HEK293 (cell line): Measurements from ENCODE around the gene CAMK2N1.

ENCODE experiments used
- CTCF ChIA-PET: fragments of 350-600 bp; formaldehyde crosslinking; extraction: SDS; loops from one replicate; lab custom pipeline; 2021; ENCODE audit warnings: antibody characterized with exemption; lab: Yijun Ruan, JAX
- POLR2A ChIA-PET: fragments of 300-600 bp; formaldehyde crosslinking; extraction: SDS; loops from one replicate; lab custom pipeline; 2020; ENCODE audit warnings: antibody characterized with exemption, inconsistent platforms; lab: Yijun Ruan, JAX
- H3K27ac ChIP-seq: fragments of 200-500 bp; sonication (Bioruptor generic); 2 replicates; pipeline ENCODE4 v1.5.1; 2014; ENCODE audit warnings: low read depth, low read length, control low read depth, inconsistent platforms; ENCODE audit errors: extremely low read depth
- H3K36me3 ChIP-seq, 2 experiments: fragments of 200-500 bp in 1 of 2; sonication (Bioruptor generic) in 1 of 2; 1 replicate in 1 of 2; 2 replicates in 1 of 2; pipeline ENCODE4 v1.5.1; 2014 to 2017; ENCODE audit warnings: inconsistent platforms in 2 of 2, low read length in 2 of 2; ENCODE audit not compliant: control insufficient read depth in 2 of 2, insufficient read depth in 1 of 2
- H3K4me1 ChIP-seq: fragments of 200-500 bp; sonication (Bioruptor generic); 2 replicates; pipeline ENCODE4 v1.5.1; 2014; ENCODE audit warnings: mild to moderate bottlenecking, low read length, inconsistent platforms; ENCODE audit not compliant: control insufficient read depth, insufficient read depth
- H3K4me3 ChIP-seq: 2 replicates; pipeline ENCODE4 v1.5.1; 2011; ENCODE audit warnings: low read depth, mild to moderate bottlenecking, control low read depth, low read length, moderate library complexity
- H3K9me3 ChIP-seq: fragments of 200-500 bp; sonication (Bioruptor generic); 2 replicates; pipeline ENCODE4 v1.5.1; 2014; ENCODE audit warnings: low read depth, low read length, inconsistent platforms; ENCODE audit not compliant: control insufficient read depth, insufficient read depth
- GLIS2 ChIP-seq: fragments of 450-650 bp; formaldehyde crosslinking; IDR thresholded peaks from 2 replicates; pipeline ENCODE4 v1.5.1; 2016; ENCODE audit warnings: missing biosample characterization, missing genetic modification characterization
- KLF7 ChIP-seq: fragments of 450-650 bp; formaldehyde crosslinking; IDR thresholded peaks from 2 replicates; pipeline ENCODE4 v1.5.1; 2016; ENCODE audit warnings: missing biosample characterization, missing genetic modification characterization, borderline replicate concordance
- PATZ1 ChIP-seq: fragments of 450-650 bp; formaldehyde crosslinking; IDR thresholded peaks from 2 replicates; pipeline ENCODE4 v1.5.1; 2016; ENCODE audit warnings: missing biosample characterization, missing genetic modification characterization
- PRDM10 ChIP-seq: fragments of 450-650 bp; formaldehyde crosslinking; IDR thresholded peaks from 2 replicates; pipeline ENCODE4 v1.5.1; 2016; ENCODE audit warnings: missing biosample characterization, missing genetic modification characterization
- ZBTB10 ChIP-seq: fragments of 450-650 bp; formaldehyde crosslinking; IDR thresholded peaks from 2 replicates; pipeline ENCODE4 v1.5.1; 2016; ENCODE audit warnings: missing biosample characterization, missing genetic modification characterization
- ZBTB26 ChIP-seq: fragments of 450-650 bp; formaldehyde crosslinking; optimal IDR thresholded peaks from 2 replicates; pipeline ENCODE3; 2016; ENCODE audit warnings: missing biosample characterization, mild to moderate bottlenecking, missing genetic modification characterization
- ZIC2 ChIP-seq: fragments of 450-650 bp; formaldehyde crosslinking; IDR thresholded peaks from 2 replicates; pipeline ENCODE4 v1.5.1; 2016; ENCODE audit warnings: missing biosample characterization, missing genetic modification characterization
- ZNF121 ChIP-seq: fragments of 450-650 bp; formaldehyde crosslinking; IDR thresholded peaks from 2 replicates; pipeline ENCODE4 v1.5.1; 2016; ENCODE audit warnings: missing biosample characterization, missing genetic modification characterization
- ZNF561 ChIP-seq: fragments of 450-650 bp; IDR thresholded peaks from 2 replicates; pipeline ENCODE4 v1.5.1; 2018; ENCODE audit warnings: missing biosample characterization, missing genetic modification characterization, borderline replicate concordance
- ZNF600 ChIP-seq: fragments of 450-650 bp; formaldehyde crosslinking; IDR thresholded peaks from 2 replicates; pipeline ENCODE4 v1.5.1; 2016; ENCODE audit warnings: missing biosample characterization, missing genetic modification characterization
- ZNF629 ChIP-seq: fragments of 450-650 bp; formaldehyde crosslinking; IDR thresholded peaks from 2 replicates; pipeline ENCODE4 v1.5.1; 2017; ENCODE audit warnings: missing biosample characterization, missing genetic modification characterization
- ZSCAN5A ChIP-seq: fragments of 450-650 bp; formaldehyde crosslinking; IDR thresholded peaks from 2 replicates; pipeline ENCODE4 v1.5.1; 2016; ENCODE audit warnings: missing biosample characterization, missing genetic modification characterization
- ZXDB ChIP-seq: fragments of 450-650 bp; formaldehyde crosslinking; IDR thresholded peaks from 2 replicates; pipeline ENCODE4 v1.5.1; 2016; ENCODE audit warnings: missing biosample characterization, missing genetic modification characterization

Gene CAMK2N1

GRCh38 chr1:20484519-20485462 is 1.2 kb downstream of the CAMK2N1 start:
- ChIA-PET POLR2A (interaction anchor here (1.2 to 1.5 kb wide), 2 partner anchors 20 to 23 kb away, joined by 3 to 5 read pairs; partner anchors contain the start of gene MUL1), CTCF (interaction anchor here (0.6 to 1.4 kb wide), 6 partner anchors 9 to 722 kb away, joined by 3 to 6 read pairs (median 4); no protein-coding TSS in a partner anchor)
- no peaks in the 10 kb centered on the region for H3K36me3 ChIP-seq

More at GRCh38 chr1:20484519-20485462, 1.2 kb downstream of the CAMK2N1 start:
- Histone ChIP-seq H3K4me3 (peak overlapping the region; percentile 70), H3K27ac (no peak overlapping the region; the same call in 1 of the 2 replicates), H3K9me3 (no peaks in the 10 kb centered on the region), H3K4me1 (no peaks in the 10 kb centered on the region)
- peak; percentile 96 for TF ChIP-seq PRDM10 (tag by site-specific recombination)
- no peak for TF ChIP-seq ZNF629 (tag by site-specific recombination)
- no peak for TF ChIP-seq ZNF561 (tag by site-specific recombination)
- peak; percentile 51; the same call in 1 of the 2 replicates for TF ChIP-seq ZNF121 (tag by site-specific recombination)
- TF ChIP-seq KLF7: no peak
- peak; percentile 71 for TF ChIP-seq GLIS2 (tag by site-specific recombination)
- TF ChIP-seq ZIC2: peak; percentile 17; the same call in 1 of the 2 replicates
- peak; percentile 23 for TF ChIP-seq ZBTB26 (tag by site-specific recombination)
- TF ChIP-seq PATZ1 (tag by site-specific recombination): peak; percentile 61
- peak; percentile 59; the same call in 1 of the 2 replicates for TF ChIP-seq ZBTB10
- TF ChIP-seq ZXDB (tag by site-specific recombination): no peak
- TF ChIP-seq ZNF600 (tag by site-specific recombination): 0 out of 2 replicates have a peak, but pooled peaks have one; percentile 46
- TF ChIP-seq ZSCAN5A (tag by site-specific recombination): no peak
